CD4-positive, alpha-beta T cell (primary cell): Measurements from ENCODE around the gene CLIP2. TPM values are rescaled to one million over a fixed set of nuclear protein-coding genes. Genes with fewer than 3 reads are reported as not detected.
A peak's percentile ranks its signal among the peaks of the same experiment; 100 is the strongest.
"Not testable (repeated sequence)": the region's sequence is repeated elsewhere in the genome, so short reads cannot be mapped to it uniquely, and the experiment has no call there.

ENCODE experiments used
- ATAC-seq: fragments of 200-7000 bp; cut with Tn5 transposase; one replicate; pipeline ENCODE4 v1.10.0; 2022; ENCODE audit warnings: mild to moderate bottlenecking; ENCODE audit not compliant: poor library complexity
- CTCF ChIA-PET: fragments of 350-600 bp; sonication (Branson Sonifier 250); formaldehyde crosslinking; loops from one replicate; lab custom pipeline; 2021; ENCODE audit warnings: antibody characterized with exemption, inconsistent platforms; lab: Charles Lee
- POLR2A ChIA-PET: fragments of 350-600 bp; sonication (Branson Sonifier 250); formaldehyde crosslinking; loops from one replicate; lab custom pipeline; 2021; ENCODE audit warnings: antibody characterized with exemption, inconsistent platforms; lab: Charles Lee
- DNase-seq, 14 experiments: peaks; one replicate each; pipeline ENCODE4 v3.0.0-alpha.2; 2013 to 2020; ENCODE audit warnings: mixed read lengths in 2 of 14
- H3K27ac ChIP-seq, 2 donors: one replicate each; pipeline versions ENCODE4 v1.5.1 to v1.7.0; 2013; ENCODE audit warnings: low read length in 2 of 2, low read depth in 1 of 2, mild to moderate bottlenecking in 1 of 2
- H3K27me3 ChIP-seq, 2 experiments: 1 replicate in 1 of 2; 2 replicates in 1 of 2; pipeline versions ENCODE4 v1.6.1 to v1.7.0; 2013; ENCODE audit warnings: low read length in 2 of 2, control low read depth in 1 of 2, mild to moderate bottlenecking in 1 of 2, moderate library complexity in 1 of 2; ENCODE audit not compliant: insufficient read depth in 2 of 2, control insufficient read depth in 1 of 2
- H3K36me3 ChIP-seq: one replicate; pipeline ENCODE4 v1.6.1; 2013; ENCODE audit warnings: low read length, control low read depth; ENCODE audit not compliant: insufficient read depth
- H3K4me1 ChIP-seq: one replicate; pipeline ENCODE4 v1.6.1; 2013; ENCODE audit warnings: low read length, control low read depth; ENCODE audit not compliant: insufficient read depth
- H3K4me3 ChIP-seq: one replicate; pipeline ENCODE4 v1.5.1; 2013; ENCODE audit warnings: mild to moderate bottlenecking, low read length, moderate library complexity
- H3K9me3 ChIP-seq, 2 experiments: 1 replicate in 1 of 2; 2 replicates in 1 of 2; pipeline versions ENCODE4 v1.6.1 to v1.7.0; 2013; ENCODE audit warnings: low read length in 2 of 2, mild to moderate bottlenecking in 2 of 2, control low read depth in 1 of 2, moderate library complexity in 1 of 2; ENCODE audit not compliant: control insufficient read depth in 1 of 2, insufficient read depth in 1 of 2
- H3K27ac Mint-ChIP-seq: one replicate; pipeline ENCODE4 v1.8.0; 2020; ENCODE audit warnings: mixed read lengths
- H3K27me3 Mint-ChIP-seq: one replicate; pipeline ENCODE4 v1.8.0; 2021; ENCODE audit warnings: mixed read lengths
- H3K36me3 Mint-ChIP-seq: one replicate; pipeline ENCODE4 v1.8.0; 2021; ENCODE audit warnings: low read depth, mixed read lengths
- H3K4me1 Mint-ChIP-seq: one replicate; pipeline ENCODE4 v1.8.0; 2021; ENCODE audit warnings: low read depth, mixed read lengths
- H3K4me3 Mint-ChIP-seq: one replicate; pipeline ENCODE4 v1.8.0; 2020; ENCODE audit warnings: mild to moderate bottlenecking, mixed read lengths
- H3K9me3 Mint-ChIP-seq: one replicate; pipeline ENCODE4 v1.8.0; 2020; ENCODE audit warnings: mixed read lengths
- CTCF ChIP-seq: fragments of 200-600 bp; IDR thresholded peaks from one replicate; pipeline ENCODE4 v1.8.0; 2022; ENCODE audit warnings: antibody characterized with exemption, mild to moderate bottlenecking
- intact Hi-C, 2 experiments: fragments of 100-400 bp; cut with DNase I in 1 of 2; cut with micrococcal nuclease in 1 of 2; formaldehyde crosslinking; loops; one replicate each; pipeline versions ENCODE4 v1.15.1 to v1.9.0; 2023 to 2025; cut with DNase I, micrococcal nuclease
- total RNA-seq, 174 experiments: library from RNA in 2 of 174; stranded (reverse) in 2 of 174; gene quantifications; one replicate each; pipeline ENCODE4 v1.2.3 and lab custom pipeline; 2021 to 2026

CLIP2 gene
- total RNA-seq, 2 experiments from 2014 or later, result 2.4 to 2.7 TPM

- POLR2A ChIA-PET, result no interaction called here
- CTCF ChIA-PET, result no interaction called here
Measured at GRCh38 chr7:74246497-74246896, 42.7 kb upstream of the CLIP2 start.

GRCh38 chr7:74248156-74248555 lies 41.1 kb upstream of the CLIP2 start:
- no peak for TF ChIP-seq CTCF
- Histone ChIP-seq H3K4me1 (peaks cover 7% of the 10 kb centered on the region), H3K9me3 (no peaks in the 10 kb centered on the region), H3K27me3 (no peaks in the 10 kb centered on the region), H3K36me3 (peaks cover 62% of the 10 kb centered on the region), H3K27ac (no peak overlapping the region), H3K4me3 (no peak overlapping the region)
- intact Hi-C loops, result no loop called here
- H3K27me3 Mint-ChIP-seq, result no peaks in the 10 kb centered on the region
- DNase-seq (no peak), ATAC-seq (no peak)
- POLR2A ChIA-PET, result no interaction called here
- no peak overlapping the region for H3K4me3 Mint-ChIP-seq
- peaks cover 4% of the 10 kb centered on the region for H3K4me1 Mint-ChIP-seq
- CTCF ChIA-PET, result interaction anchor here (0.7 kb wide), 1 partner anchor 25 kb away, joined by 3 read pairs; no protein-coding TSS in a partner anchor
- H3K27ac Mint-ChIP-seq, result no peak overlapping the region
- peaks cover 60% of the 10 kb centered on the region for H3K36me3 Mint-ChIP-seq
- no peaks in the 10 kb centered on the region for H3K9me3 Mint-ChIP-seq

More at GRCh38 chr7:74246497-74246896, 42.7 kb upstream of the CLIP2 start:
- no peaks in the 10 kb centered on the region for H3K27me3 ChIP-seq
- Mint-ChIP-seq H3K27ac (no peak overlapping the region), H3K27me3 (no peaks in the 10 kb centered on the region), H3K36me3 (peaks cover 71% of the 10 kb centered on the region), H3K4me3 (no peak overlapping the region), H3K4me1 (no peaks in the 10 kb centered on the region), H3K9me3 (no peaks in the 10 kb centered on the region)
- no peaks in the 10 kb centered on the region for H3K9me3 ChIP-seq
- no peak overlapping the region for H3K4me3 ChIP-seq
- no peak for TF ChIP-seq CTCF
- DNase-seq, result no peak
- no peak overlapping the region for H3K27ac ChIP-seq
- no peak for ATAC-seq
- intact Hi-C loops, result no loop called here
- no peaks in the 10 kb centered on the region for H3K4me1 ChIP-seq
- peaks cover 78% of the 10 kb centered on the region for H3K36me3 ChIP-seq

- DNase-seq, H3K27me3 ChIP-seq, POLR2A ChIA-PET, H3K27ac ChIP-seq, ATAC-seq, H3K4me3 ChIP-seq, H3K9me3 Mint-ChIP-seq, intact Hi-C loops, H3K27ac Mint-ChIP-seq, H3K9me3 ChIP-seq, H3K4me3 Mint-ChIP-seq, H3K27me3 Mint-ChIP-seq: not testable (repeated sequence)
- H3K4me1 ChIP-seq, result peaks cover 16% of the 10 kb centered on the region
- CTCF ChIA-PET, result interaction anchor here (0.7 to 0.8 kb wide), 2 partner anchors 26 to 42 kb away, joined by 3 read pairs; no protein-coding TSS in a partner anchor
- peaks cover 54% of the 10 kb centered on the region for H3K36me3 ChIP-seq
- H3K36me3 Mint-ChIP-seq, result peaks cover 56% of the 10 kb centered on the region
- H3K4me1 Mint-ChIP-seq, result peaks cover 11% of the 10 kb centered on the region
Measured at GRCh38 chr7:74249058-74249457, 40.1 kb upstream of the CLIP2 start.

- ChIA-PET CTCF (no interaction called here), POLR2A (no interaction called here)
- intact Hi-C loops, result loop anchor here in 1 of 2 experiments (5.0 kb wide), 2 partner anchors 171 to 404 kb away; partner anchors contain the start of genes GTF2I and LIMK1
- peak overlapping the region; percentile 93 for H3K27ac Mint-ChIP-seq
- no peaks in the 10 kb centered on the region for H3K27me3 Mint-ChIP-seq
- Histone ChIP-seq H3K9me3 (no peaks in the 10 kb centered on the region), H3K4me3 (no peak overlapping the region), H3K4me1 (peaks cover 31% of the 10 kb centered on the region), H3K27me3 (no peaks in the 10 kb centered on the region), H3K27ac (no peak overlapping the region), H3K36me3 (peaks cover 32% of the 10 kb centered on the region)
- H3K36me3 Mint-ChIP-seq, result peaks cover 44% of the 10 kb centered on the region
- no peaks in the 10 kb centered on the region for H3K9me3 Mint-ChIP-seq
- no peak for TF ChIP-seq CTCF
- DNase-seq (no peak), ATAC-seq (no peak)
- H3K4me1 Mint-ChIP-seq, result peaks cover 26% of the 10 kb centered on the region
- peak overlapping the region; percentile 92 for H3K4me3 Mint-ChIP-seq
Measured at GRCh38 chr7:74252893-74253292, 36.3 kb upstream of the CLIP2 start.
